OCI-LY3 (cell line): ENCODE measurements around the gene RPL13A.

Experiments
- H2AFZ ChIP-seq: fragments of 200-600, 300-600 bp; shearing (Covaris generic); 2 replicates; pipeline ENCODE4 v1.6.0; 2014; ENCODE audit warnings: antibody characterized with exemption, low read depth, low read length
- H3K27ac ChIP-seq: fragments of 200-600, 300-600 bp; sonication (generic); 2 replicates; pipeline ENCODE4 v1.5.1; 2014; ENCODE audit warnings: mild to moderate bottlenecking, low read length, moderate library complexity, mixed read lengths
- H3K27me3 ChIP-seq: fragments of 200-600, 300-600 bp; sonication (generic); 2 replicates; pipeline ENCODE4 v1.6.1; 2014; ENCODE audit warnings: low read depth, low read length, mixed read lengths
- H3K36me3 ChIP-seq: fragments of 200-600, 300-600 bp; sonication (generic); replicated peaks from 2 replicates; pipeline ENCODE3; 2014; ENCODE audit warnings: low read depth, low read length, mixed read lengths
- H3K4me1 ChIP-seq: fragments of 300-600, 200-600 bp; sonication (generic); 2 replicates; pipeline ENCODE4 v1.6.1; 2014; ENCODE audit warnings: low read length, mixed read lengths
- H3K4me2 ChIP-seq: fragments of 200-600, 300-600 bp; sonication (generic); 2 replicates; pipeline ENCODE4 v1.6.1; 2014; ENCODE audit warnings: low read length, mixed read lengths
- H3K4me3 ChIP-seq: fragments of 300-600, 200-600 bp; sonication (generic); 2 replicates; pipeline ENCODE4 v1.5.1; 2014; ENCODE audit warnings: antibody characterized with exemption, mild to moderate bottlenecking, low read length, moderate library complexity
- H3K79me2 ChIP-seq: fragments of 300-600, 200-600 bp; shearing (Covaris generic); 2 replicates; pipeline ENCODE4 v1.6.1; 2014; ENCODE audit warnings: mild to moderate bottlenecking, low read length, mixed read lengths
- H3K9ac ChIP-seq: fragments of 300-600, 200-600 bp; shearing (Covaris generic); 2 replicates; pipeline ENCODE4 v1.6.0; 2014; ENCODE audit warnings: mild to moderate bottlenecking, low read length, moderate library complexity
- H3K9me3 ChIP-seq: fragments of 200-600, 300-600 bp; shearing (Covaris generic); 2 replicates; pipeline ENCODE4 v1.6.1; 2014; ENCODE audit warnings: low read length, mixed read lengths; ENCODE audit not compliant: insufficient read depth
- H4K20me1 ChIP-seq: fragments of 200-600, 300-600 bp; sonication (generic); 2 replicates; pipeline ENCODE4 v1.6.1; 2016; ENCODE audit warnings: low read length, mixed read lengths; ENCODE audit not compliant: insufficient read depth
- EZH2phosphoT487 ChIP-seq: fragments of 200-600 bp; shearing (Covaris generic); IDR thresholded peaks from 2 replicates; pipeline ENCODE4 v1.6.1; 2018; ENCODE audit warnings: antibody characterized with exemption, mixed run types, low read depth
- TF ChIP-seq, protein P1 (sequence below): fragments of 200-600, 300-600 bp; sonication (generic); IDR thresholded peaks from 2 replicates; pipeline ENCODE4 v1.5.1; 2014; ENCODE audit warnings: antibody characterized with exemption, low read length, low read depth

Gene RPL13A

DNA sequence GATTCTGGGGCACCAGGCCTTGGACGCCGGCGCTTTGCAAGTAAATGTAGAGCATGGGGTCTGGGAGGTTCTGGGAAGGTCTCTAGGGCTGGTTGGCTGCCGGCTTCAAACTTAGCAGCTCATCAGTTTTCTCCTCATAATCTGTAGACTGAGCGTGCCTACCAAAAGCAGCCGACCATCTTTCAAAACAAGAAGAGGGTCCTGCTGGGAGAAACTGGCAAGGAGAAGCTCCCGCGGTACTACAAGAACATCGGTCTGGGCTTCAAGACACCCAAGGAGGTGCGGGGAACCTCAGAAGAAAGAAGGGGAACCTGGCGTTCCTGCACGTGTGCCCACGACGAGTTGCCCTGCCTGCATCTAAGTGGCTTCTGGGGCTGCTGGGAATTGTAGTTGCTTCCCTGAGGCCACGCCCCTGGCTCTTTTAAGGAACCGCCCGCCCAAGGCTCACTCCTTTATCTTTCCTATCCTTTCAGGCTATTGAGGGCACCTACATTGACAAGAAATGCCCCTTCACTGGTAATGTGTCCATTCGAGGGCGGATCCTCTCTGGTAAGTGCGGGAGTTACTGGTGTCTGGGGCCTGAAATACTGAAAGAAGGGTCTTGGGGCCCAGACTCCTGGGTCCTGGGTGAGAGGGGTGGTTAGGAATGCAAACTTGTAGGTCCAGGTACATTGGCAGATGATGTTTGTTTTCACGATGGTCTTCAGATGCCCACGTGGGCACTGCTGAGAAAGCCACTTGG is 9.8 kb downstream of the RPL13A start:
- Histone ChIP-seq H3K27me3 (no peaks in the 10 kb centered on the region), H3K9me3 (no peaks in the 10 kb centered on the region), H3K27ac (peak overlapping the region; percentile 71), H3K79me2 (peaks cover 33% of the 10 kb centered on the region), H3K4me2 (peak overlapping the region; percentile 95), H3K36me3 (peaks cover 53% of the 10 kb centered on the region), H3K4me1 (peaks cover 46% of the 10 kb centered on the region), H3K4me3 (peak overlapping the region; percentile 83), H3K9ac (peak overlapping the region; percentile 100), H2AFZ (no peak overlapping the region), H4K20me1 (peaks cover 29% of the 10 kb centered on the region)
- no peak for TF ChIP-seq EZH2phosphoT487
- TF ChIP-seq, protein P1, sequence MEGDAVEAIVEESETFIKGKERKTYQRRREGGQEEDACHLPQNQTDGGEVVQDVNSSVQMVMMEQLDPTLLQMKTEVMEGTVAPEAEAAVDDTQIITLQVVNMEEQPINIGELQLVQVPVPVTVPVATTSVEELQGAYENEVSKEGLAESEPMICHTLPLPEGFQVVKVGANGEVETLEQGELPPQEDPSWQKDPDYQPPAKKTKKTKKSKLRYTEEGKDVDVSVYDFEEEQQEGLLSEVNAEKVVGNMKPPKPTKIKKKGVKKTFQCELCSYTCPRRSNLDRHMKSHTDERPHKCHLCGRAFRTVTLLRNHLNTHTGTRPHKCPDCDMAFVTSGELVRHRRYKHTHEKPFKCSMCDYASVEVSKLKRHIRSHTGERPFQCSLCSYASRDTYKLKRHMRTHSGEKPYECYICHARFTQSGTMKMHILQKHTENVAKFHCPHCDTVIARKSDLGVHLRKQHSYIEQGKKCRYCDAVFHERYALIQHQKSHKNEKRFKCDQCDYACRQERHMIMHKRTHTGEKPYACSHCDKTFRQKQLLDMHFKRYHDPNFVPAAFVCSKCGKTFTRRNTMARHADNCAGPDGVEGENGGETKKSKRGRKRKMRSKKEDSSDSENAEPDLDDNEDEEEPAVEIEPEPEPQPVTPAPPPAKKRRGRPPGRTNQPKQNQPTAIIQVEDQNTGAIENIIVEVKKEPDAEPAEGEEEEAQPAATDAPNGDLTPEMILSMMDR, result no peak

DNA sequence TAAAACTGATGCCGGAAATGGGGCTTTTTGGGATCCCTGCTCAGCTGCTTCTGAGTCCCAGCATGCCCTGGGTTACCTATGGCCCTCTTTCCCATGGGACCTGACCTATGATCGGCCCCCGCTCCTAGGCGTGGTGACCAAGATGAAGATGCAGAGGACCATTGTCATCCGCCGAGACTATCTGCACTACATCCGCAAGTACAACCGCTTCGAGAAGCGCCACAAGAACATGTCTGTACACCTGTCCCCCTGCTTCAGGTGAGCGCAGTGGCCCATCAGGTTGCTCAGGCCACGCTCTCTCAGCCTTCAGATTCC is 10.3 kb downstream of the RPL13A start:
- Histone ChIP-seq H3K27me3 (no peaks in the 10 kb centered on the region), H3K4me1 (peaks cover 46% of the 10 kb centered on the region), H3K9me3 (no peaks in the 10 kb centered on the region), H3K27ac (peak overlapping the region; percentile 71), H3K36me3 (peaks cover 47% of the 10 kb centered on the region), H3K4me3 (peak overlapping the region; percentile 83), H3K4me2 (peak overlapping the region; percentile 95), H4K20me1 (peaks cover 29% of the 10 kb centered on the region), H3K79me2 (peaks cover 33% of the 10 kb centered on the region), H2AFZ (no peak overlapping the region), H3K9ac (peak overlapping the region; percentile 100)
- TF ChIP-seq, protein P1, result no peak
- TF ChIP-seq EZH2phosphoT487, result no peak

- Histone ChIP-seq H3K4me3 (0 out of 2 replicates have a peak overlapping the region, but pooled peaks have one; percentile 83), H3K4me2 (peak overlapping the region; percentile 95), H3K9ac (no peak overlapping the region), H3K9me3 (no peaks in the 10 kb centered on the region), H3K27ac (no peak overlapping the region), H4K20me1 (peaks cover 29% of the 10 kb centered on the region), H3K27me3 (no peaks in the 10 kb centered on the region), H3K36me3 (peaks cover 41% of the 10 kb centered on the region), H2AFZ (no peak overlapping the region), H3K79me2 (peaks cover 33% of the 10 kb centered on the region), H3K4me1 (peaks cover 46% of the 10 kb centered on the region)
- TF ChIP-seq EZH2phosphoT487, result no peak
- TF ChIP-seq, protein P1, result no peak
These were observed 11.1 kb downstream of the RPL13A start for GRCh38 chr19:49498475-49498874.

- Histone ChIP-seq H3K79me2 (peaks cover 33% of the 10 kb centered on the region), H3K36me3 (peaks cover 40% of the 10 kb centered on the region), H3K4me2 (peak overlapping the region; percentile 95), H3K9me3 (no peaks in the 10 kb centered on the region), H2AFZ (no peak overlapping the region), H3K4me3 (no peak overlapping the region), H4K20me1 (peaks cover 29% of the 10 kb centered on the region), H3K27me3 (no peaks in the 10 kb centered on the region), H3K9ac (no peak overlapping the region), H3K27ac (no peak overlapping the region), H3K4me1 (peaks cover 46% of the 10 kb centered on the region)
- TF ChIP-seq EZH2phosphoT487, result no peak
- TF ChIP-seq, protein P1, result no peak
These were observed 11.7 kb downstream of the RPL13A start for GRCh38 chr19:49499030-49499670.
